ENCODE data around the gene HNRNPUL1. TPM values are rescaled to one million over a fixed set of nuclear protein-coding genes. Genes with fewer than 3 reads are reported as not detected.

HNRNPUL1 gene
- total and polyA plus RNA-seq, 2 of the 8 experiments (the other 6 are each of a cell fraction or from before 2014, with no cell fraction given), result 99.5 to 264 TPM

GRCh38 chr19:41321204-41321599 is 57.0 kb downstream of the HNRNPUL1 start (continued):
- TF ChIP-seq CHD7 (IDR thresholded peaks at IDR 0.05; ENCODE audit: insufficient replicate concordance, low read length), result no peak
- TF ChIP-seq BCL11A (IDR thresholded peaks at IDR 0.05; ENCODE audit: low read depth in 2 of 2, low read length in 2 of 2), result no peak
- TF ChIP-seq YY1 (IDR thresholded peaks at IDR 0.05; ENCODE audit: low read depth, low read length), result no peak
- TF ChIP-seq HDAC2 (IDR thresholded peaks at IDR 0.05; ENCODE audit: borderline replicate concordance in 1 of 2, low read depth in 2 of 2, low read length in 2 of 2), result no peak
- TF ChIP-seq RXRA (IDR thresholded peaks at IDR 0.05; ENCODE audit: insufficient read depth, low read depth, low read length), result no peak
- TF ChIP-seq ATF3 (IDR thresholded peaks at IDR 0.05; ENCODE audit: insufficient read depth, low read depth, low read length), result no peak
- TF ChIP-seq CTBP2 (IDR thresholded peaks at IDR 0.05; ENCODE audit: borderline replicate concordance, insufficient read depth, insufficient read length, low read length), result no peak
- no peak for TF ChIP-seq PHF8 (conservative IDR thresholded peaks at IDR 0.05; ENCODE audit: low read depth, low read length)
- TF ChIP-seq CEBPB (IDR thresholded peaks at IDR 0.05; ENCODE audit: low read depth, low read length), result no peak
- no peak for TF ChIP-seq E2F6 (IDR thresholded peaks at IDR 0.05)
